OCI-LY3 (cell line): Measurements from ENCODE around the gene EHD2.
A peak's percentile ranks its signal among the peaks of the same experiment; 100 is the strongest.
"Not testable (repeated sequence)": the region's sequence is repeated elsewhere in the genome, so short reads cannot be mapped to it uniquely, and the experiment has no call there.

Experiments
- H2AFZ ChIP-seq: fragments of 200-600, 300-600 bp; shearing (Covaris generic); 2 replicates; pipeline ENCODE4 v1.6.0; 2014; ENCODE audit warnings: antibody characterized with exemption, low read depth, low read length
- H3K27ac ChIP-seq: fragments of 200-600, 300-600 bp; sonication (generic); 2 replicates; pipeline ENCODE4 v1.5.1; 2014; ENCODE audit warnings: mild to moderate bottlenecking, low read length, moderate library complexity, mixed read lengths
- H3K27me3 ChIP-seq: fragments of 200-600, 300-600 bp; sonication (generic); 2 replicates; pipeline ENCODE4 v1.6.1; 2014; ENCODE audit warnings: low read depth, low read length, mixed read lengths
- H3K36me3 ChIP-seq: fragments of 200-600, 300-600 bp; sonication (generic); replicated peaks from 2 replicates; pipeline ENCODE3; 2014; ENCODE audit warnings: low read depth, low read length, mixed read lengths
- H3K4me1 ChIP-seq: fragments of 300-600, 200-600 bp; sonication (generic); 2 replicates; pipeline ENCODE4 v1.6.1; 2014; ENCODE audit warnings: low read length, mixed read lengths
- H3K4me2 ChIP-seq: fragments of 200-600, 300-600 bp; sonication (generic); 2 replicates; pipeline ENCODE4 v1.6.1; 2014; ENCODE audit warnings: low read length, mixed read lengths
- H3K4me3 ChIP-seq: fragments of 300-600, 200-600 bp; sonication (generic); 2 replicates; pipeline ENCODE4 v1.5.1; 2014; ENCODE audit warnings: antibody characterized with exemption, mild to moderate bottlenecking, low read length, moderate library complexity
- H3K79me2 ChIP-seq: fragments of 300-600, 200-600 bp; shearing (Covaris generic); 2 replicates; pipeline ENCODE4 v1.6.1; 2014; ENCODE audit warnings: mild to moderate bottlenecking, low read length, mixed read lengths
- H3K9ac ChIP-seq: fragments of 300-600, 200-600 bp; shearing (Covaris generic); 2 replicates; pipeline ENCODE4 v1.6.0; 2014; ENCODE audit warnings: mild to moderate bottlenecking, low read length, moderate library complexity
- H3K9me3 ChIP-seq: fragments of 200-600, 300-600 bp; shearing (Covaris generic); 2 replicates; pipeline ENCODE4 v1.6.1; 2014; ENCODE audit warnings: low read length, mixed read lengths; ENCODE audit not compliant: insufficient read depth
- H4K20me1 ChIP-seq: fragments of 200-600, 300-600 bp; sonication (generic); 2 replicates; pipeline ENCODE4 v1.6.1; 2016; ENCODE audit warnings: low read length, mixed read lengths; ENCODE audit not compliant: insufficient read depth
- CTCF ChIP-seq: fragments of 200-600, 300-600 bp; sonication (generic); IDR thresholded peaks from 2 replicates; pipeline ENCODE4 v1.5.1; 2014; ENCODE audit warnings: antibody characterized with exemption, low read length, low read depth
- EZH2phosphoT487 ChIP-seq: fragments of 200-600 bp; shearing (Covaris generic); IDR thresholded peaks from 2 replicates; pipeline ENCODE4 v1.6.1; 2018; ENCODE audit warnings: antibody characterized with exemption, mixed run types, low read depth

EHD2 gene, protein sequence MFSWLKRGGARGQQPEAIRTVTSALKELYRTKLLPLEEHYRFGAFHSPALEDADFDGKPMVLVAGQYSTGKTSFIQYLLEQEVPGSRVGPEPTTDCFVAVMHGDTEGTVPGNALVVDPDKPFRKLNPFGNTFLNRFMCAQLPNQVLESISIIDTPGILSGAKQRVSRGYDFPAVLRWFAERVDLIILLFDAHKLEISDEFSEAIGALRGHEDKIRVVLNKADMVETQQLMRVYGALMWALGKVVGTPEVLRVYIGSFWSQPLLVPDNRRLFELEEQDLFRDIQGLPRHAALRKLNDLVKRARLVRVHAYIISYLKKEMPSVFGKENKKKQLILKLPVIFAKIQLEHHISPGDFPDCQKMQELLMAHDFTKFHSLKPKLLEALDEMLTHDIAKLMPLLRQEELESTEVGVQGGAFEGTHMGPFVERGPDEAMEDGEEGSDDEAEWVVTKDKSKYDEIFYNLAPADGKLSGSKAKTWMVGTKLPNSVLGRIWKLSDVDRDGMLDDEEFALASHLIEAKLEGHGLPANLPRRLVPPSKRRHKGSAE

GRCh38 chr19:47713046-47714021, at the start of gene EHD2:
Gene EHD2, plus strand, starts transcription at chr19:47713422. Its CDS starts 3,191 bp downstream, at chr19:47716613.
- Histone ChIP-seq H3K4me3 (no peak within 1 kb of the TSS), H3K27me3 (peaks cover 3% of the 10 kb centered on the region; the same call in 1 of the 2 replicates), H2AFZ (no peak within 1 kb of the TSS), H3K9ac (no peak within 1 kb of the TSS), H3K27ac (no peak within 1 kb of the TSS), H3K79me2 (no peaks in the 10 kb centered on the region), H3K36me3 (no peaks in the 10 kb centered on the region), H3K4me1 (no peaks in the 10 kb centered on the region), H3K4me2 (no peak within 1 kb of the TSS), H4K20me1 (no peaks in the 10 kb centered on the region), H3K9me3 (no peaks in the 10 kb centered on the region)
- no peak for TF ChIP-seq EZH2phosphoT487
- peak; percentile 52 for TF ChIP-seq CTCF

DNA sequence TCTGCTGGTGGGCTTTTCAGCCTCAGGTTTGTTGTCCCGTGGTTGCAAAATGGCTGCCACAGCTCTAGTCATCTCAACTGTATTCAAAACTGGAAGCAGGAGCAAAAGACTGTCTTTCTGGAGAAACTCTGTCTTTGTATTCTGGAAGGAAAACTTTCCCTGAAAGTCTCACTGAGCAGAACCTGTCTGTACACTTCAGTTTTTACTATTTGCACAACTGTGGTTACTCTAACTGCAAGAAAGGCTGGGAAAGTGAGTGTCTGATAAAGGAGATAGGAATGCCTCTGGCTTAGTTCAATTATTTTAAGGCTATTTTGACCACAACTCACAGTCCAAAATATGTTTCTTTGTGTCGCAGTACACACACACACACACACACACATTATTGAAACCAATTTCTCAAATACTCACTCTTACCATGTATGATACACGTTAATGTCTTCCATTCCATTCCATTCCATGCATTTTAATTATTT, 49.7 kb upstream of the EHD2 start:
- Histone ChIP-seq H3K9me3 (no peaks in the 10 kb centered on the region), H3K9ac (no peak overlapping the region), H3K79me2 (peaks cover 16% of the 10 kb centered on the region), H3K27ac (no peak overlapping the region), H3K36me3 (peaks cover 5% of the 10 kb centered on the region), H3K4me2 (no peak overlapping the region), H4K20me1 (peaks cover 30% of the 10 kb centered on the region), H2AFZ (no peak overlapping the region), H3K4me3 (no peak overlapping the region), H3K4me1 (no peaks in the 10 kb centered on the region), H3K27me3 (no peaks in the 10 kb centered on the region)
- TF ChIP-seq EZH2phosphoT487 (no peak), CTCF (no peak)

- H3K9ac ChIP-seq, result no peak overlapping the region
- H2AFZ ChIP-seq, result no peak overlapping the region
- no peak overlapping the region for H3K27ac ChIP-seq
- no peaks in the 10 kb centered on the region for H3K9me3 ChIP-seq
- H3K36me3 ChIP-seq, result peaks cover 5% of the 10 kb centered on the region
- no peaks in the 10 kb centered on the region for H3K27me3 ChIP-seq
- H3K4me3 ChIP-seq, result no peak overlapping the region
- peaks cover 16% of the 10 kb centered on the region for H3K79me2 ChIP-seq
- H4K20me1 ChIP-seq, result peaks cover 27% of the 10 kb centered on the region
- no peak for TF ChIP-seq CTCF
- no peak for TF ChIP-seq EZH2phosphoT487
- no peak overlapping the region for H3K4me2 ChIP-seq
- no peaks in the 10 kb centered on the region for H3K4me1 ChIP-seq
Observed at GRCh38 chr19:47663911-47664771, 49.1 kb upstream of the EHD2 start.

DNA sequence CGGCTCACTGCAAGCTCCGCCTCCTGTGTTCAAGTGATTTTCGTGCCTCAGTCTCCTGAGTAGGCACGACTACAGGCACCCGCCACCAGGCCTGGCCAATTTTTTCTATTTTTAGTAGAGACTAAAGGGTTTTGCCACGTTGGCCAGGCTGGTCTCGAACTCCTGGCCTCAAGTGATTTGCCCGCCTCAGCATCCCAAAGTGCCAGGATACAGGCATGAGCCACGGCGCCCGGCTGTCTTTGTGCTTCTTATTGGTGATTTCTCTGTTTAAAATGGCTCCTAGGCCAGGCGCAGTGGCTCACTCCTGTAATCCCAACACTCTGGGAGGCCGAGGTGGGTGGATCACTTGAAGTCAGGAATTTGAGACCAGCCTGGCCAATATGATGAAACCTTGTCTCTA, 44.7 kb upstream of the EHD2 start:
- H3K27me3 ChIP-seq, H3K4me3 ChIP-seq, H3K36me3 ChIP-seq, H3K27ac ChIP-seq, H3K9ac ChIP-seq, H3K4me2 ChIP-seq, H3K9me3 ChIP-seq, H3K4me1 ChIP-seq, H2AFZ ChIP-seq: not testable (repeated sequence)
- Histone ChIP-seq H3K79me2 (peaks cover 17% of the 10 kb centered on the region), H4K20me1 (peaks cover 26% of the 10 kb centered on the region)
